Ishikawa (cell line): Measurements from ENCODE around the gene URB2.

Experiments
- CEBPB ChIP-seq: IDR thresholded peaks from 2 replicates; pipeline ENCODE4 v1.6.1; 2012
- CREB1 ChIP-seq: IDR thresholded peaks from 2 replicates; pipeline ENCODE4 v1.6.1; 2012; ENCODE audit warnings: low read depth
- EGR1 ChIP-seq: IDR thresholded peaks from 2 replicates; pipeline ENCODE4 v1.6.1; 2012
- EP300 ChIP-seq: IDR thresholded peaks from 2 replicates; pipeline ENCODE4 v1.6.1; 2012; ENCODE audit warnings: borderline replicate concordance
- FOXM1 ChIP-seq: IDR thresholded peaks from 2 replicates; pipeline ENCODE4 v1.6.1; 2012; ENCODE audit warnings: low read depth, borderline replicate concordance
- MAX ChIP-seq: IDR thresholded peaks from 2 replicates; pipeline ENCODE4 v1.6.1; 2012
- NFIC ChIP-seq: IDR thresholded peaks from 2 replicates; pipeline ENCODE4 v1.6.1; 2012
- RAD21 ChIP-seq: IDR thresholded peaks from 2 replicates; pipeline ENCODE4 v1.6.1; 2012; ENCODE audit warnings: low read depth
- TAF1 ChIP-seq: IDR thresholded peaks from 2 replicates; pipeline ENCODE4 v1.6.1; 2012; ENCODE audit warnings: low read depth, mild to moderate bottlenecking
- TCF12 ChIP-seq: IDR thresholded peaks from 2 replicates; pipeline ENCODE4 v1.6.1; 2012; ENCODE audit warnings: low read depth
- TEAD4 ChIP-seq: IDR thresholded peaks from 2 replicates; pipeline ENCODE4 v1.6.1; 2012
- USF1 ChIP-seq: IDR thresholded peaks from 2 replicates; pipeline ENCODE4 v1.6.1; 2012
- YY1 ChIP-seq: IDR thresholded peaks from 2 replicates; pipeline ENCODE4 v1.6.1; 2012; ENCODE audit warnings: low read depth
- ZBTB7A ChIP-seq: IDR thresholded peaks from 2 replicates; pipeline ENCODE4 v1.6.1; 2012; ENCODE audit warnings: low read depth
- TF ChIP-seq, protein P1 (sequence below): IDR thresholded peaks from 2 replicates; pipeline ENCODE4 v1.6.1; 2012; ENCODE audit warnings: low read depth, mild to moderate bottlenecking

URB2 gene

DNA sequence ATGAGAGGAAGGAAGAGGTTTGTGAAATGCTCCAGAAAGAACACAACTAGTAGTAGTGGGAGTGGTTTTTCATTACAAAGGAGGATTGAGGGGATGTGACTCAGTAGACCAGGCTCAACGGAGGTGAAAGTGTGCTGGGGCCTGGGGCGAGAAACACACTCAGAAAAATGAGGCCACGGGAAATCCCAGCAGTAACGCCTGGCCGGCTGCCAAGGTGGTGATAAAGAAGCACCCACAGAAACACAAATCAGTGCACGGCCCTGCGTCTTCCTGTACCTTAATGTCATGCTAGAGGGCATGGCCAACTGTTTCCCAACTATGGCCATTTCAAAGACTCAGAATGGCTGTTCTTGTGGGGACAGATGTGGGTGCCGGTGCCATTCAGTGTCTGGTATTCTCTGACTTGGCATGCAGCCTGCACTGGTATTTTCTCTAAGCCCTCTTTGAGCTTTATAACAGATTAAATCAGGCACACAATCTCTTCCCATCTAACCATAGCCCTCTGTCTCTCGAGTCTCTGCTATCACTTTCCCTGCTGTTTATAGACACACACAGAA, 38.2 kb downstream of the URB2 start:
- no peak for TF ChIP-seq TEAD4
- no peak for TF ChIP-seq YY1

DNA sequence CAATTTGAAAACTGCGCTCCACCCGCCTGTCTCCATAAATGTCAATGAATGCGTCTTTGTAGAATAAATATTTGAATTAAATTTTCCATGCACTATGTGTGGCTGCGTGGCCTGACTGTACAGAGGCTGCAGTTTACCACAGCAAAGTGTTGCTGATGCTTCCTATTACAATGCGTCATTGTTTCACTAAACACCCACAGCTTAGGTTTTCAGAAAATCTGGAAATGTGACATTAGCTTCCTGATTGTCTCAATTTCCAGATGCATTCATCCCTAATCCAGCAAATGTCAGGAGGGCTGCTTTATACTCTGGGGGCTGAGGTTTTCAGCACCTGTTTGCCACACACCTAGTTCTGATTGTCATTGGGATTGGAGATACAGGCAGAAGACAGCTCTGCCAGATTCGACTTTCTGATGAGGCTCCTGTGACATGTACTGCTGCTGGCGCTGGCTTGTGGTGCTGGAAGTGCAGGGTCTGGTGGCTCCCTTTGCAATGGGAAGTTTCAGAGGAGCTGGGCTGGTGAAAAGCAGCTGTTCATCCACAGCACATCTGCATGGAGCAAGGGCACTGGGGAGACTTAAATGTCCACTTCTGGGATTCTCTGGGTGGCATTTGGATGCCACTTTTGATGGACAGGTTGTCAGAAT, 40.0 kb downstream of the URB2 start:
- TF ChIP-seq ZBTB7A (no peak), CREB1 (no peak), CEBPB (no peak), YY1 (no peak), TAF1 (no peak), EGR1 (no peak), MAX (no peak), RAD21 (no peak), FOXM1 (no peak), USF1 (no peak), EP300 (no peak), TEAD4 (no peak), NFIC (no peak), TCF12 (no peak)
- TF ChIP-seq, protein P1, sequence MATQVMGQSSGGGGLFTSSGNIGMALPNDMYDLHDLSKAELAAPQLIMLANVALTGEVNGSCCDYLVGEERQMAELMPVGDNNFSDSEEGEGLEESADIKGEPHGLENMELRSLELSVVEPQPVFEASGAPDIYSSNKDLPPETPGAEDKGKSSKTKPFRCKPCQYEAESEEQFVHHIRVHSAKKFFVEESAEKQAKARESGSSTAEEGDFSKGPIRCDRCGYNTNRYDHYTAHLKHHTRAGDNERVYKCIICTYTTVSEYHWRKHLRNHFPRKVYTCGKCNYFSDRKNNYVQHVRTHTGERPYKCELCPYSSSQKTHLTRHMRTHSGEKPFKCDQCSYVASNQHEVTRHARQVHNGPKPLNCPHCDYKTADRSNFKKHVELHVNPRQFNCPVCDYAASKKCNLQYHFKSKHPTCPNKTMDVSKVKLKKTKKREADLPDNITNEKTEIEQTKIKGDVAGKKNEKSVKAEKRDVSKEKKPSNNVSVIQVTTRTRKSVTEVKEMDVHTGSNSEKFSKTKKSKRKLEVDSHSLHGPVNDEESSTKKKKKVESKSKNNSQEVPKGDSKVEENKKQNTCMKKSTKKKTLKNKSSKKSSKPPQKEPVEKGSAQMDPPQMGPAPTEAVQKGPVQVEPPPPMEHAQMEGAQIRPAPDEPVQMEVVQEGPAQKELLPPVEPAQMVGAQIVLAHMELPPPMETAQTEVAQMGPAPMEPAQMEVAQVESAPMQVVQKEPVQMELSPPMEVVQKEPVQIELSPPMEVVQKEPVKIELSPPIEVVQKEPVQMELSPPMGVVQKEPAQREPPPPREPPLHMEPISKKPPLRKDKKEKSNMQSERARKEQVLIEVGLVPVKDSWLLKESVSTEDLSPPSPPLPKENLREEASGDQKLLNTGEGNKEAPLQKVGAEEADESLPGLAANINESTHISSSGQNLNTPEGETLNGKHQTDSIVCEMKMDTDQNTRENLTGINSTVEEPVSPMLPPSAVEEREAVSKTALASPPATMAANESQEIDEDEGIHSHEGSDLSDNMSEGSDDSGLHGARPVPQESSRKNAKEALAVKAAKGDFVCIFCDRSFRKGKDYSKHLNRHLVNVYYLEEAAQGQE, result no peak

- TF ChIP-seq TCF12 (no peak), YY1 (no peak), TAF1 (no peak), TEAD4 (no peak), EP300 (no peak), EGR1 (no peak), CREB1 (no peak), ZBTB7A (no peak), CEBPB (no peak)
- TF ChIP-seq, protein P1, result no peak
Measured at GRCh38 chr1:229666585-229666984, 40.5 kb downstream of the URB2 start.

GRCh38 chr1:229669333-229669732, 43.3 kb downstream of the URB2 start:
- no peak for TF ChIP-seq TEAD4
- no peak for TF ChIP-seq MAX
- no peak for TF ChIP-seq USF1
- TF ChIP-seq YY1, result no peak
- TF ChIP-seq CREB1, result no peak
- no peak for TF ChIP-seq RAD21
- TF ChIP-seq CEBPB, result no peak
- TF ChIP-seq, protein P1, result no peak
- no peak for TF ChIP-seq EGR1

GRCh38 chr1:229671310-229671709, 45.3 kb downstream of the URB2 start:
- TF ChIP-seq MAX (no peak), TEAD4 (no peak), FOXM1 (no peak), CREB1 (no peak), TCF12 (no peak), EP300 (no peak), CEBPB (no peak), USF1 (no peak)
- TF ChIP-seq, protein P1, result no peak
